WTC11 (cell line): ENCODE data around the gene SF3B2. TPM values are rescaled to one million over a fixed set of nuclear protein-coding genes. Genes with fewer than 3 reads are reported as not detected.

Experiments used
- ATAC-seq: fragments of 200-7000 bp; cut with Tn5 transposase; 2 replicates; pipeline ENCODE4 v1.10.0; 2021; ENCODE audit warnings: mild to moderate bottlenecking, moderate library complexity
- CTCF ChIA-PET: fragments of 300-600 bp; sonication (Branson Sonifier 250); formaldehyde crosslinking; loops from one replicate; lab custom pipeline; 2021; ENCODE audit warnings: antibody characterized with exemption; lab: Charles Lee
- POLR2A ChIA-PET: fragments of 350-600 bp; sonication (Branson Sonifier 250); formaldehyde crosslinking; loops from one replicate; lab custom pipeline; 2021; ENCODE audit warnings: antibody characterized with exemption; lab: Charles Lee
- DNase-seq: peaks from one replicate; pipeline ENCODE4 v3.0.0; 2021; ENCODE audit warnings: low spot score
- H3K27ac Mint-ChIP-seq: 2 replicates; pipeline ENCODE4 v1.8.0; 2021; ENCODE audit warnings: mixed read lengths
- H3K27me3 Mint-ChIP-seq: 2 replicates; pipeline ENCODE4 v1.8.0; 2021; ENCODE audit warnings: low read depth, mild to moderate bottlenecking, moderate library complexity, mixed read lengths
- H3K36me3 Mint-ChIP-seq: 2 replicates; pipeline ENCODE4 v1.8.0; 2021; ENCODE audit warnings: mixed read lengths
- H3K4me1 Mint-ChIP-seq: 2 replicates; pipeline ENCODE4 v1.8.0; 2022; ENCODE audit warnings: mixed read lengths
- H3K4me3 Mint-ChIP-seq: 2 replicates; pipeline ENCODE4 v1.8.0; 2021; ENCODE audit warnings: mild to moderate bottlenecking, moderate library complexity, mixed read lengths
- H3K9me3 Mint-ChIP-seq: 2 replicates; pipeline ENCODE4 v1.8.0; 2021; ENCODE audit warnings: mixed read lengths
- EMX1 ChIP-seq: fragments of 250-450 bp; sonication (Bioruptor Pico); IDR thresholded peaks from 2 replicates; pipeline ENCODE4 v1.8.0; 2021; ENCODE audit warnings: mild to moderate bottlenecking
- FOXJ3 ChIP-seq: sonication (generic); formaldehyde crosslinking; IDR thresholded peaks from 2 replicates; pipeline ENCODE4 v1.9.0; 2021; ENCODE audit warnings: missing genetic modification reagents, mild to moderate bottlenecking, borderline replicate concordance
- FOXP1 ChIP-seq: sonication (generic); formaldehyde crosslinking; IDR thresholded peaks from 2 replicates; pipeline ENCODE4 v1.8.0; 2022; ENCODE audit warnings: missing genetic modification reagents, mild to moderate bottlenecking, moderate library complexity, borderline replicate concordance
- IRF2 ChIP-seq: sonication (generic); formaldehyde crosslinking; IDR thresholded peaks from 2 replicates; pipeline ENCODE4 v1.8.0; 2022; ENCODE audit warnings: low read depth, missing genetic modification reagents, borderline replicate concordance
- KAT7 ChIP-seq: sonication (generic); formaldehyde crosslinking; IDR thresholded peaks from 2 replicates; pipeline ENCODE4 v1.8.1; 2023; ENCODE audit warnings: missing genetic modification reagents, mild to moderate bottlenecking, borderline replicate concordance
- MXD4 ChIP-seq: fragments of 250-450 bp; sonication (Bioruptor Pico); IDR thresholded peaks from 2 replicates; pipeline ENCODE4 v1.8.0; 2021; ENCODE audit warnings: mild to moderate bottlenecking, moderate library complexity, borderline replicate concordance
- NFATC4 ChIP-seq: fragments of 250-450 bp; sonication (Bioruptor Pico); IDR thresholded peaks from 2 replicates; pipeline ENCODE4 v1.9.0; 2021; ENCODE audit warnings: mild to moderate bottlenecking
- NFYB ChIP-seq: sonication (generic); formaldehyde crosslinking; conservative IDR thresholded peaks from 2 replicates; pipeline ENCODE4 v1.8.0; 2022; ENCODE audit warnings: low read depth, missing genetic modification reagents
- NR2C2 ChIP-seq: sonication (generic); formaldehyde crosslinking; IDR thresholded peaks from 2 replicates; pipeline ENCODE4 v1.8.0; 2022; ENCODE audit warnings: mild to moderate bottlenecking, missing genetic modification reagents
- SP1 ChIP-seq: sonication (generic); formaldehyde crosslinking; conservative IDR thresholded peaks from 2 replicates; pipeline ENCODE4 v1.8.1; 2022; ENCODE audit warnings: missing genetic modification reagents
- TP53 ChIP-seq: sonication (generic); formaldehyde crosslinking; IDR thresholded peaks from 2 replicates; pipeline ENCODE4 v1.8.1; 2023; ENCODE audit warnings: mild to moderate bottlenecking, missing genetic modification reagents
- ZNF219 ChIP-seq: sonication (generic); formaldehyde crosslinking; IDR thresholded peaks from 2 replicates; pipeline ENCODE4 v1.8.0; 2023; ENCODE audit warnings: missing genetic modification reagents, mild to moderate bottlenecking, borderline replicate concordance
- ZNF317 ChIP-seq: sonication (generic); formaldehyde crosslinking; IDR thresholded peaks from 2 replicates; pipeline ENCODE4 v1.8.1; 2023; ENCODE audit warnings: low read depth, mild to moderate bottlenecking, moderate library complexity, missing genetic modification reagents, borderline replicate concordance
- ZNF671 ChIP-seq: fragments of 250-450 bp; sonication (Bioruptor Pico); IDR thresholded peaks from 2 replicates; pipeline ENCODE4 v1.8.0; 2021; ENCODE audit warnings: mild to moderate bottlenecking
- total RNA-seq: library from RNA; stranded (reverse); gene quantifications from 3 replicates; pipeline ENCODE4 v1.2.3, GENCODE V29; 2021
- TF ChIP-seq, protein P1 (sequence below): sonication (generic); formaldehyde crosslinking; IDR thresholded peaks from 2 replicates; pipeline ENCODE4 v1.8.0; 2022; ENCODE audit warnings: missing genetic modification reagents
- TF ChIP-seq, protein P2 (sequence below): sonication (generic); formaldehyde crosslinking; IDR thresholded peaks from 2 replicates; pipeline ENCODE4 v1.8.0; 2023; ENCODE audit warnings: mild to moderate bottlenecking, missing genetic modification reagents
- TF ChIP-seq, protein P3 (sequence below): sonication (generic); formaldehyde crosslinking; IDR thresholded peaks from 2 replicates; pipeline ENCODE4 v1.8.1; 2023; ENCODE audit warnings: mild to moderate bottlenecking, missing genetic modification reagents, moderate library complexity
- TF ChIP-seq, protein P4 (sequence below): fragments of 250-450 bp; sonication (Bioruptor Pico); conservative IDR thresholded peaks from 2 replicates; pipeline ENCODE4 v1.9.0; 2021; ENCODE audit warnings: mild to moderate bottlenecking
- TF ChIP-seq, protein P5 (sequence below): sonication (generic); formaldehyde crosslinking; IDR thresholded peaks from 2 replicates; pipeline ENCODE4 v1.8.0; 2023; ENCODE audit warnings: missing genetic modification reagents, mild to moderate bottlenecking, borderline replicate concordance
- TF ChIP-seq, protein P6 (sequence below): sonication (generic); formaldehyde crosslinking; IDR thresholded peaks from 2 replicates; pipeline ENCODE4 v1.8.1; 2022; ENCODE audit warnings: missing genetic modification reagents, borderline replicate concordance

SF3B2 gene
- total RNA-seq, 1 experiment from 2014 or later: 295 TPM

DNA sequence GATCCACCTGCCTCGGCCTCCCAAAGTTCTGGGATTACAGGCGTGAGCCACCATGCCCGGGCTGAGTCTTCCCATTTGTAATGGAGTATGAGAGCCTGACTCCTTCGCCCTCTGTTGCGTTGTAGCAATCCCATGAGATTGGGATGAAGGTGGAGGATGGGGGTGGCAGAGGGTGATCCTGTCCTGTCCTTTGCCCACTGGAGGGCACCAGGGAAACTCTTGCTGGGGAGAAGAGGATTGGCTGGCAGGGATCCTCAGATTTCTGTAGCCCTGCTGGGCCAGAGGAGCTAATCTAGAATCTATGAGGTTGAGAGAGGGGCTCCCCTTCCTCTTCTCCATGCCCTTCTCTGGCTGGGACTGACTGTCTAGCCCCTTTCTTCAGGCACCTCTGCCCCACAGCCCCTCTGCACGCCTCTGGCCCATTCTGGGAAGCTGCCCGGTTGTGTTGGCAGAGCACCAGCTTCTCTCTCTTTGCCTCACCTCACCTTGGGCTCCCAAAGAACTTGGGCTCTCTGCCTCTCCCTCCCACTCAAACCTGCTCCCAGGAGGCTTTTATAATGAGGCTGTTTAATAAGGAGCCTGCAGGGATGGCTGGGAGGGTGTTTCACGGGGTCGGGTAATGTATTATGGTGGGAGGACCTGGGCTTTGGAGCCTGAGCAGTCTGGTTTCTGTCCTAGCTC, 16.4 kb upstream of the SF3B2 start:
- ChIA-PET POLR2A (no interaction called here), CTCF (interaction anchor here (1.8 to 2.5 kb wide), 2 partner anchors 9 to 13 kb away, joined by 6 to 21 read pairs; no protein-coding TSS in a partner anchor)
- no peak overlapping the region for H3K4me3 Mint-ChIP-seq

DNA sequence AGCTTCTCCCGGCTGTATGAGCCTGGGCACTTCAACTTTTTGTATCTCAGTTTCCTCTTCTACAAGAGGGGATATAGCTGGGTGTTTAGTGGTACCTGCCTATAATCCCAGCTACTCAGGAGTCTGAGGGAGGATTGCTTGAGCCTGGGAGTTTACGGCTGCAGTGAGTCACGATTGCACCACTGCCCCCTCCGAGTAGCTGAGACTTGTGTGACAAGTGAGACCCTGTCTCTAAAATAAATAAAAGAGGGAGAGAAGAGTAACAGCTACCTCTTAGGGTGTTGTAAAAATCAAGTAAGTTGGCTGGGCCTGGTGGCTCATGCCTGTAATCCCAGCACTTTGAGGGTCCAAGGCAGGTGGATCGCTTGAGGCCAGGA, 15.8 kb upstream of the SF3B2 start:
- DNase-seq (no peak), ATAC-seq (no peak)
- H3K27me3 Mint-ChIP-seq: peaks cover 22% of the 10 kb centered on the region
- H3K27ac Mint-ChIP-seq: no peak overlapping the region
- H3K36me3 Mint-ChIP-seq: peaks cover 16% of the 10 kb centered on the region
- ChIA-PET POLR2A (no interaction called here), CTCF (interaction anchor here (1.8 to 2.5 kb wide), 2 partner anchors 9 to 14 kb away, joined by 6 to 21 read pairs; no protein-coding TSS in a partner anchor)
- H3K4me1 Mint-ChIP-seq: no peaks in the 10 kb centered on the region
- peaks cover 19% of the 10 kb centered on the region for H3K9me3 Mint-ChIP-seq
- no peak overlapping the region for H3K4me3 Mint-ChIP-seq
- TF ChIP-seq, protein P1, sequence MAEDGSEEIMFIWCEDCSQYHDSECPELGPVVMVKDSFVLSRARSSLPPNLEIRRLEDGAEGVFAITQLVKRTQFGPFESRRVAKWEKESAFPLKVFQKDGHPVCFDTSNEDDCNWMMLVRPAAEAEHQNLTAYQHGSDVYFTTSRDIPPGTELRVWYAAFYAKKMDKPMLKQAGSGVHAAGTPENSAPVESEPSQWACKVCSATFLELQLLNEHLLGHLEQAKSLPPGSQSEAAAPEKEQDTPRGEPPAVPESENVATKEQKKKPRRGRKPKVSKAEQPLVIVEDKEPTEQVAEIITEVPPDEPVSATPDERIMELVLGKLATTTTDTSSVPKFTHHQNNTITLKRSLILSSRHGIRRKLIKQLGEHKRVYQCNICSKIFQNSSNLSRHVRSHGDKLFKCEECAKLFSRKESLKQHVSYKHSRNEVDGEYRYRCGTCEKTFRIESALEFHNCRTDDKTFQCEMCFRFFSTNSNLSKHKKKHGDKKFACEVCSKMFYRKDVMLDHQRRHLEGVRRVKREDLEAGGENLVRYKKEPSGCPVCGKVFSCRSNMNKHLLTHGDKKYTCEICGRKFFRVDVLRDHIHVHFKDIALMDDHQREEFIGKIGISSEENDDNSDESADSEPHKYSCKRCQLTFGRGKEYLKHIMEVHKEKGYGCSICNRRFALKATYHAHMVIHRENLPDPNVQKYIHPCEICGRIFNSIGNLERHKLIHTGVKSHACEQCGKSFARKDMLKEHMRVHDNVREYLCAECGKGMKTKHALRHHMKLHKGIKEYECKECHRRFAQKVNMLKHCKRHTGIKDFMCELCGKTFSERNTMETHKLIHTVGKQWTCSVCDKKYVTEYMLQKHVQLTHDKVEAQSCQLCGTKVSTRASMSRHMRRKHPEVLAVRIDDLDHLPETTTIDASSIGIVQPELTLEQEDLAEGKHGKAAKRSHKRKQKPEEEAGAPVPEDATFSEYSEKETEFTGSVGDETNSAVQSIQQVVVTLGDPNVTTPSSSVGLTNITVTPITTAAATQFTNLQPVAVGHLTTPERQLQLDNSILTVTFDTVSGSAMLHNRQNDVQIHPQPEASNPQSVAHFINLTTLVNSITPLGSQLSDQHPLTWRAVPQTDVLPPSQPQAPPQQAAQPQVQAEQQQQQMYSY (CRISPR knock-in tag): no peak
- TF ChIP-seq, protein P2, sequence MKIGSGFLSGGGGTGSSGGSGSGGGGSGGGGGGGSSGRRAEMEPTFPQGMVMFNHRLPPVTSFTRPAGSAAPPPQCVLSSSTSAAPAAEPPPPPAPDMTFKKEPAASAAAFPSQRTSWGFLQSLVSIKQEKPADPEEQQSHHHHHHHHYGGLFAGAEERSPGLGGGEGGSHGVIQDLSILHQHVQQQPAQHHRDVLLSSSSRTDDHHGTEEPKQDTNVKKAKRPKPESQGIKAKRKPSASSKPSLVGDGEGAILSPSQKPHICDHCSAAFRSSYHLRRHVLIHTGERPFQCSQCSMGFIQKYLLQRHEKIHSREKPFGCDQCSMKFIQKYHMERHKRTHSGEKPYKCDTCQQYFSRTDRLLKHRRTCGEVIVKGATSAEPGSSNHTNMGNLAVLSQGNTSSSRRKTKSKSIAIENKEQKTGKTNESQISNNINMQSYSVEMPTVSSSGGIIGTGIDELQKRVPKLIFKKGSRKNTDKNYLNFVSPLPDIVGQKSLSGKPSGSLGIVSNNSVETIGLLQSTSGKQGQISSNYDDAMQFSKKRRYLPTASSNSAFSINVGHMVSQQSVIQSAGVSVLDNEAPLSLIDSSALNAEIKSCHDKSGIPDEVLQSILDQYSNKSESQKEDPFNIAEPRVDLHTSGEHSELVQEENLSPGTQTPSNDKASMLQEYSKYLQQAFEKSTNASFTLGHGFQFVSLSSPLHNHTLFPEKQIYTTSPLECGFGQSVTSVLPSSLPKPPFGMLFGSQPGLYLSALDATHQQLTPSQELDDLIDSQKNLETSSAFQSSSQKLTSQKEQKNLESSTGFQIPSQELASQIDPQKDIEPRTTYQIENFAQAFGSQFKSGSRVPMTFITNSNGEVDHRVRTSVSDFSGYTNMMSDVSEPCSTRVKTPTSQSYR (CRISPR knock-in tag): no peak
- TF ChIP-seq, protein P3, sequence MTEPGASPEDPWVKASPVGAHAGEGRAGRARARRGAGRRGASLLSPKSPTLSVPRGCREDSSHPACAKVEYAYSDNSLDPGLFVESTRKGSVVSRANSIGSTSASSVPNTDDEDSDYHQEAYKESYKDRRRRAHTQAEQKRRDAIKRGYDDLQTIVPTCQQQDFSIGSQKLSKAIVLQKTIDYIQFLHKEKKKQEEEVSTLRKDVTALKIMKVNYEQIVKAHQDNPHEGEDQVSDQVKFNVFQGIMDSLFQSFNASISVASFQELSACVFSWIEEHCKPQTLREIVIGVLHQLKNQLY (CRISPR knock-in tag): no peak
- no peak for TF ChIP-seq FOXP1 (CRISPR knock-in tag)
- TF ChIP-seq, protein P4, sequence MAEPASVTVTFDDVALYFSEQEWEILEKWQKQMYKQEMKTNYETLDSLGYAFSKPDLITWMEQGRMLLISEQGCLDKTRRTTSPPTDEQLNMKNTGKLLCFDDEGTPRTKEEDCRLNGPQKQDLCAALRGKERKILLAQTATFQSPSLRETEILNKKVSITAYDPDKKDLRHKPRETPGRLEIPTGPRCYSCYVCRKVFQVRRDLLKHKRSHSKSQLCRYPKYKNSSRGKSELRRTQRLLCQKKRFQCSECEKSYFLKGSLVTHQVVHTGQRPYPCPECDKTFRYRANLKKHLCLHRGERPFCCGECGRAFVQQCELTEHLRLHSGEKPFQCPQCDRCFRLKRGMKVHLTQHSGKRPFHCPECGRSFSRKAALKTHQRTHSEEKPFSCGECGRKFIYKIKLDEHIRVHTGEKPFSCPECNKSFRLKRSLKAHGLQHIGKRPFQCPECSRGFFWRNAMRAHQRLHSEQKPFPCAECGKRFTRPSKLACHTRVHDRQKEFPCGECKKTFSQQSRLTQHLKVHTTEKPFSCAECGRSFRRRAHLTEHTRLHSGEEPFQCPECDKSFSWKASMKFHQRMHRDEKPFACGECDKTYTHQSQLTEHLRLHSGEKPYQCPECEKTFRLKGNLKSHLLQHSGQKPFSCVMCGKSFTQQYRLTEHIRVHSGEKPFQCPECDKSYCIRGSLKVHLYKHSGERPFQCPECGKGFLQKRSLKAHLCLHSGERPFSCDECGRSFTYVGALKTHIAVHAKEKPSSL (CRISPR knock-in tag): no peak
- no peak for TF ChIP-seq ZNF219 (CRISPR knock-in tag)
- no peak for TF ChIP-seq MXD4 (CRISPR knock-in tag)
- TF ChIP-seq NFATC4 (CRISPR knock-in tag): no peak
- TF ChIP-seq TP53 (CRISPR knock-in tag): no peak

More for the DNA sequence above, 16.4 kb upstream of the SF3B2 start:
- Mint-ChIP-seq H3K27ac (no peak overlapping the region), H3K36me3 (peaks cover 12% of the 10 kb centered on the region), H3K27me3 (peaks cover 22% of the 10 kb centered on the region), H3K4me1 (no peaks in the 10 kb centered on the region), H3K9me3 (peaks cover 19% of the 10 kb centered on the region)
- TF ChIP-seq EMX1 (CRISPR knock-in tag) (no peak), ZNF317 (CRISPR knock-in tag) (no peak), ZNF671 (CRISPR knock-in tag) (no peak), IRF2 (no peak), SP1 (CRISPR knock-in tag) (no peak), NFYB (CRISPR knock-in tag) (no peak), NR2C2 (CRISPR knock-in tag) (no peak), FOXJ3 (CRISPR knock-in tag) (no peak), KAT7 (CRISPR knock-in tag) (no peak), FOXP1 (CRISPR knock-in tag) (no peak)
- TF ChIP-seq, protein P5, sequence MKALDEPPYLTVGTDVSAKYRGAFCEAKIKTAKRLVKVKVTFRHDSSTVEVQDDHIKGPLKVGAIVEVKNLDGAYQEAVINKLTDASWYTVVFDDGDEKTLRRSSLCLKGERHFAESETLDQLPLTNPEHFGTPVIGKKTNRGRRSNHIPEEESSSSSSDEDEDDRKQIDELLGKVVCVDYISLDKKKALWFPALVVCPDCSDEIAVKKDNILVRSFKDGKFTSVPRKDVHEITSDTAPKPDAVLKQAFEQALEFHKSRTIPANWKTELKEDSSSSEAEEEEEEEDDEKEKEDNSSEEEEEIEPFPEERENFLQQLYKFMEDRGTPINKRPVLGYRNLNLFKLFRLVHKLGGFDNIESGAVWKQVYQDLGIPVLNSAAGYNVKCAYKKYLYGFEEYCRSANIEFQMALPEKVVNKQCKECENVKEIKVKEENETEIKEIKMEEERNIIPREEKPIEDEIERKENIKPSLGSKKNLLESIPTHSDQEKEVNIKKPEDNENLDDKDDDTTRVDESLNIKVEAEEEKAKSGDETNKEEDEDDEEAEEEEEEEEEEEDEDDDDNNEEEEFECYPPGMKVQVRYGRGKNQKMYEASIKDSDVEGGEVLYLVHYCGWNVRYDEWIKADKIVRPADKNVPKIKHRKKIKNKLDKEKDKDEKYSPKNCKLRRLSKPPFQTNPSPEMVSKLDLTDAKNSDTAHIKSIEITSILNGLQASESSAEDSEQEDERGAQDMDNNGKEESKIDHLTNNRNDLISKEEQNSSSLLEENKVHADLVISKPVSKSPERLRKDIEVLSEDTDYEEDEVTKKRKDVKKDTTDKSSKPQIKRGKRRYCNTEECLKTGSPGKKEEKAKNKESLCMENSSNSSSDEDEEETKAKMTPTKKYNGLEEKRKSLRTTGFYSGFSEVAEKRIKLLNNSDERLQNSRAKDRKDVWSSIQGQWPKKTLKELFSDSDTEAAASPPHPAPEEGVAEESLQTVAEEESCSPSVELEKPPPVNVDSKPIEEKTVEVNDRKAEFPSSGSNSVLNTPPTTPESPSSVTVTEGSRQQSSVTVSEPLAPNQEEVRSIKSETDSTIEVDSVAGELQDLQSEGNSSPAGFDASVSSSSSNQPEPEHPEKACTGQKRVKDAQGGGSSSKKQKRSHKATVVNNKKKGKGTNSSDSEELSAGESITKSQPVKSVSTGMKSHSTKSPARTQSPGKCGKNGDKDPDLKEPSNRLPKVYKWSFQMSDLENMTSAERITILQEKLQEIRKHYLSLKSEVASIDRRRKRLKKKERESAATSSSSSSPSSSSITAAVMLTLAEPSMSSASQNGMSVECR (CRISPR knock-in tag): no peak
- TF ChIP-seq, protein P6, sequence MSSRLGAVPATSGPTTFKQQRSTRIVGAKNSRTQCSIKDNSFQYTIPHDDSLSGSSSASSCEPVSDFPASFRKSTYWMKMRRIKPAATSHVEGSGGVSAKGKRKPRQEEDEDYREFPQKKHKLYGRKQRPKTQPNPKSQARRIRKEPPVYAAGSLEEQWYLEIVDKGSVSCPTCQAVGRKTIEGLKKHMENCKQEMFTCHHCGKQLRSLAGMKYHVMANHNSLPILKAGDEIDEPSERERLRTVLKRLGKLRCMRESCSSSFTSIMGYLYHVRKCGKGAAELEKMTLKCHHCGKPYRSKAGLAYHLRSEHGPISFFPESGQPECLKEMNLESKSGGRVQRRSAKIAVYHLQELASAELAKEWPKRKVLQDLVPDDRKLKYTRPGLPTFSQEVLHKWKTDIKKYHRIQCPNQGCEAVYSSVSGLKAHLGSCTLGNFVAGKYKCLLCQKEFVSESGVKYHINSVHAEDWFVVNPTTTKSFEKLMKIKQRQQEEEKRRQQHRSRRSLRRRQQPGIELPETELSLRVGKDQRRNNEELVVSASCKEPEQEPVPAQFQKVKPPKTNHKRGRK (CRISPR knock-in tag): no peak
- DNase-seq (no peak), ATAC-seq (no peak)
